ENCODE results near the gene SHB.
A peak's percentile ranks its signal among the peaks of the same experiment; 100 is the strongest.

Gene SHB

GRCh38 chr9:38088006-38088925, 19.2 kb upstream of the SHB start:
- DNase-seq = peak; percentile 75

- no peak for DNase-seq
These were observed 17.5 kb upstream of the SHB start for GRCh38 chr9:38086496-38086895.

GRCh38 chr9:38085308-38085707, 16.3 kb upstream of the SHB start:
- no peak for DNase-seq

- no peak for DNase-seq
These were observed 15.5 kb upstream of the SHB start for GRCh38 chr9:38084556-38084880.

GRCh38 chr9:38083858-38084555, 15.0 kb upstream of the SHB start:
- no peak for DNase-seq

- no peak for DNase-seq
These were observed 13.6 kb upstream of the SHB start for GRCh38 chr9:38082446-38083287.

- no peak for DNase-seq
These were observed 12.5 kb upstream of the SHB start for GRCh38 chr9:38081356-38082108.

- DNase-seq = peak; percentile 66
These were observed 10.5 kb upstream of the SHB start for GRCh38 chr9:38079461-38080031.

- no peak for DNase-seq
These were observed 6.2 kb upstream of the SHB start for GRCh38 chr9:38075272-38075671.

GRCh38 chr9:38074441-38074961, 5.5 kb upstream of the SHB start:
- no peak for DNase-seq

GRCh38 chr9:38073882-38074281, 4.9 kb upstream of the SHB start:
- no peak for DNase-seq

- no peak for DNase-seq
These were observed 2.6 kb upstream of the SHB start for GRCh38 chr9:38071470-38072134.

- no peak for DNase-seq
These were observed 957 bp downstream of the SHB start for GRCh38 chr9:38067859-38068681.

GRCh38 chr9:38066914-38067858, 1.8 kb downstream of the SHB start:
- peak; percentile 63 for DNase-seq

- DNase-seq = no peak
These were observed 2.7 kb downstream of the SHB start for GRCh38 chr9:38066197-38066913.

GRCh38 chr9:38065369-38066075, 3.5 kb downstream of the SHB start:
- DNase-seq = no peak

- no peak for DNase-seq
These were observed 4.1 kb downstream of the SHB start for GRCh38 chr9:38064842-38065368.

- DNase-seq = no peak
These were observed 5.7 kb downstream of the SHB start for GRCh38 chr9:38063363-38063707.

Measured in femur (tissue), 1 donor.